Pons (tissue), 1 donor: ENCODE measurements around the gene SPATA21.

Experiments used
- DNase-seq: peaks from one replicate; pipeline ENCODE4 v3.0.0-alpha.2; 2016; ENCODE audit warnings: low spot score

Gene SPATA21

DNA sequence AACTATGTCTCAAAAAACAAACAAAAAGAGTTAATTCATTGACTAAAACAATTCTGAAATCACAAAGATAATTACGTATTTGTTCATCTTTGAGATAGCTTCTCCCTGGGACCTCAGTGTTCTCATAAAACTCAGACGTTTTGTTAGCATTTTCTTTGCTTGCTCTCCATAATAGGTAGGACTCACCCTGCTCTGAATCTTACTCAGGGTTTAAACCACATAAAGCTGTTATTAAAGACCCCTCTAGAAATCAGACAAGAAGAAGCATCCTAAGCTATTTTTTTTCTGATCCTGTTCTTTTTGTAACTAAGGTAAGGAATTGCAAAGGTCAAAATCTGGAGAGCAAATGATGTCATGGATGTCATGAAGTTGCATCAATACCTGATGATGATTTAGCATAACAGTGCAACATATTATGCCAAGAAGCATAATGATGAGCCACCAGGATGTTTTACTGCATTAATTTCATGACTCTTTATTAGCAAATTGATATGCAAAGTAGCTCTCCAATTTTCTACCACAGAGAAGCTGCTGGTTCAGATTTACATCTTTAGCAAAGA, 87.3 kb downstream of the SPATA21 start:
- no peak for DNase-seq
